Ectodermal cell (in vitro differentiated cells): Measurements from ENCODE around the gene RIT2.

Experiments
- H3K27ac ChIP-seq: 2 replicates; pipeline ENCODE4 v1.7.0; 2013; ENCODE audit warnings: mild to moderate bottlenecking, low read depth, low read length; ENCODE audit not compliant: insufficient read depth, poor library complexity, severe bottlenecking
- H3K27me3 ChIP-seq: 2 replicates; pipeline ENCODE4 v1.7.0; 2013; ENCODE audit warnings: mild to moderate bottlenecking, low read length; ENCODE audit not compliant: insufficient read depth, control insufficient read depth, poor library complexity, severe bottlenecking
- H3K36me3 ChIP-seq: one replicate; pipeline ENCODE4 v1.7.0; 2013; ENCODE audit warnings: low read length; ENCODE audit not compliant: control insufficient read depth, insufficient read depth
- H3K4me1 ChIP-seq: one replicate; pipeline ENCODE4 v1.7.0; 2013; ENCODE audit warnings: low read length; ENCODE audit not compliant: control insufficient read depth, insufficient read depth
- H3K4me3 ChIP-seq: 2 replicates; pipeline ENCODE4 v1.7.0; 2013; ENCODE audit warnings: low read depth, low read length, control low read depth; ENCODE audit not compliant: insufficient read depth
- H3K9me3 ChIP-seq: 2 replicates; pipeline ENCODE4 v1.7.0; 2013; ENCODE audit warnings: mild to moderate bottlenecking, low read length, moderate library complexity; ENCODE audit not compliant: control insufficient read depth
- WGBS, 2 experiments: methylation state at CpG; one replicate each; pipeline ENCODE4 v1.1.7; 2013; ENCODE audit warnings: missing lambda C conversion rate in 2 of 2; 5-methylcytosine and 5-hydroxymethylcytosine counted together

Gene RIT2

DNA sequence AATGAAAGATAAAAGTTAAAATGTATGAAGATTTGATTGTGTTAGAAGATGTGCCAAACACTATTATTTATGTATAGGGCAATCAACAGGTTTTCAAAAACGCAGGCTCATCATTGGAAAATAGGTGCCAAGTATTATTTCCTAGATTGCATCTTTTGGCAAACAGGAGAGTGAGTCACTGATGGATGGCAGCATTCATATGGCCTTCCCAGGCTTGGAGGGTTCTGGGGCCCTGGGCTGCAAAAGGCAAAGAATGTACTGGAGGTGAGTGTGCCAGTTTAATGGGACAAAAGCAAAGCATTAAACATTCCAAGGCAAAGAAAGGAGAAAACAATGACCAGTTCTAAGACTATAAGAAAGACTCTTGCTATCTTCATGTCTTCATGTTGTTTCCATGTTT is 379.4 kb downstream of the RIT2 start:
- Histone ChIP-seq H3K27ac (no peak overlapping the region), H3K9me3 (no peaks in the 10 kb centered on the region), H3K4me1 (no peaks in the 10 kb centered on the region), H3K4me3 (no peak overlapping the region), H3K27me3 (no peaks in the 10 kb centered on the region), H3K36me3 (no peaks in the 10 kb centered on the region)
- WGBS, 2 experiments, result 89 to 96% methylated on average over 1 of the region's 1 CpG

- Histone ChIP-seq H3K9me3 (no peaks in the 10 kb centered on the region), H3K27ac (no peak overlapping the region), H3K4me3 (no peak overlapping the region), H3K4me1 (no peaks in the 10 kb centered on the region), H3K36me3 (no peaks in the 10 kb centered on the region), H3K27me3 (no peaks in the 10 kb centered on the region)
- WGBS, 2 experiments, result 80 to 81% methylated on average over 3 of the region's 3 CpGs
Measured at GRCh38 chr18:42734520-42734919, 381.0 kb downstream of the RIT2 start.

DNA sequence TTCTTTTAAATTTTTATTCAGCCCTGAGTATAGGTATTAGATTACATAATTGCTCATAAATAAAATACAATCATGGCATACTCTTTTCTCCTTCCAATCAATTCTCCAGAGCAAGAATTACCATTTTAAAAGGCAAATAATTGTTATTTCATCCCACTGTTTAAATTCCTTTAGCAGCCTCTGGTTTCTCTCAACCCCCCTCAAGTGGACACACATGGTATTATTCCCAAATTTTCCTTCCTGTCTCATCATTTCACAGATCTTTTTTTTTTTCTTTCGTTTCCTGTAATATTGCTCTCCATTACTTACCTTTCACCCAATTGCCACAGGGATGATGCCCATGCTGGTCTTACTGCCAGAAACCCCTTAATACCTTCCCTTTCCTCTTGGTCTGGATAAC is 385.2 kb downstream of the RIT2 start:
- Histone ChIP-seq H3K27me3 (no peaks in the 10 kb centered on the region), H3K4me3 (no peak overlapping the region), H3K27ac (no peak overlapping the region), H3K9me3 (no peaks in the 10 kb centered on the region), H3K36me3 (no peaks in the 10 kb centered on the region), H3K4me1 (no peaks in the 10 kb centered on the region)
- WGBS, 2 experiments, result 82 to 85% methylated on average over 1 of the region's 1 CpG

GRCh38 chr18:42719221-42719620 is 396.3 kb downstream of the RIT2 start:
- H3K9me3 ChIP-seq, result no peaks in the 10 kb centered on the region

GRCh38 chr18:42712065-42712464 is 403.4 kb downstream of the RIT2 start:
- Histone ChIP-seq H3K9me3 (no peaks in the 10 kb centered on the region), H3K4me3 (no peak overlapping the region), H3K27me3 (no peaks in the 10 kb centered on the region), H3K27ac (no peak overlapping the region), H3K36me3 (no peaks in the 10 kb centered on the region), H3K4me1 (no peaks in the 10 kb centered on the region)
- 95 to 100% methylated on average over 1 of the region's 1 CpG for WGBS, 2 experiments

More at GRCh38 chr18:42719221-42719620, 396.3 kb downstream of the RIT2 start:
- 84 to 95% methylated on average over 5 to 6 of the region's 6 CpGs for WGBS, 2 experiments
- Histone ChIP-seq H3K36me3 (no peaks in the 10 kb centered on the region), H3K4me1 (no peaks in the 10 kb centered on the region), H3K4me3 (no peak overlapping the region), H3K27ac (no peak overlapping the region), H3K27me3 (no peaks in the 10 kb centered on the region)

DNA sequence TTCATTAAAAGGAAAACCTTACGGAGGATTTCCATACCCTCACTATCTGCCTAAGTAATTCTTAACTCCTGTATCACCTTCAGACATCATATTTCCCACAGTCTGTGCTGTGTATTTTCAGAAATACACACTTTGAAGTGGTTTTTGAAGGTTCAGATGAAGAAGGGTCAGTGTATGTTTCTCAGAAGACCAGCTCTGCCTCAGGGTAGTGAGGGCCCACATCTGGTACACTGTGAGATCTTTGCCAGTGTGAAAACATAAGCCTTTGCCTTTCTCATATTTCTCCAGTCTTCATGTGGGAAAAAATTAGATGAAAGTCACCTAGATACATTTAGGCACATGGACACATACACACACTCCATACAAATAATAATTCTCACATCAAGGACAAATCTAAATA is 408.4 kb downstream of the RIT2 start:
- Histone ChIP-seq H3K9me3 (no peaks in the 10 kb centered on the region), H3K27me3 (no peaks in the 10 kb centered on the region), H3K27ac (no peak overlapping the region), H3K4me1 (no peaks in the 10 kb centered on the region), H3K4me3 (no peak overlapping the region), H3K36me3 (no peaks in the 10 kb centered on the region)
- WGBS, 2 experiments, result 79 to 100% methylated on average over 1 of the region's 1 CpG

GRCh38 chr18:42706618-42707017 is 408.9 kb downstream of the RIT2 start:
- H3K27ac ChIP-seq, result no peak overlapping the region

GRCh38 chr18:42706029-42706608 is 409.4 kb downstream of the RIT2 start:
- Histone ChIP-seq H3K27me3 (no peaks in the 10 kb centered on the region), H3K9me3 (no peaks in the 10 kb centered on the region), H3K4me1 (no peaks in the 10 kb centered on the region), H3K36me3 (no peaks in the 10 kb centered on the region), H3K27ac (no peak overlapping the region), H3K4me3 (no peak overlapping the region)
- 93 to 95% methylated on average over 3 to 4 of the region's 4 CpGs for WGBS, 2 experiments

More at GRCh38 chr18:42706618-42707017, 408.9 kb downstream of the RIT2 start:
- Histone ChIP-seq H3K4me1 (no peaks in the 10 kb centered on the region), H3K4me3 (no peak overlapping the region), H3K36me3 (no peaks in the 10 kb centered on the region), H3K9me3 (no peaks in the 10 kb centered on the region), H3K27me3 (no peaks in the 10 kb centered on the region)
- WGBS, 2 experiments, result 87 to 89% methylated on average over 8 of the region's 8 CpGs
